Measurements from ENCODE around the gene UBAP1L.

DNA sequence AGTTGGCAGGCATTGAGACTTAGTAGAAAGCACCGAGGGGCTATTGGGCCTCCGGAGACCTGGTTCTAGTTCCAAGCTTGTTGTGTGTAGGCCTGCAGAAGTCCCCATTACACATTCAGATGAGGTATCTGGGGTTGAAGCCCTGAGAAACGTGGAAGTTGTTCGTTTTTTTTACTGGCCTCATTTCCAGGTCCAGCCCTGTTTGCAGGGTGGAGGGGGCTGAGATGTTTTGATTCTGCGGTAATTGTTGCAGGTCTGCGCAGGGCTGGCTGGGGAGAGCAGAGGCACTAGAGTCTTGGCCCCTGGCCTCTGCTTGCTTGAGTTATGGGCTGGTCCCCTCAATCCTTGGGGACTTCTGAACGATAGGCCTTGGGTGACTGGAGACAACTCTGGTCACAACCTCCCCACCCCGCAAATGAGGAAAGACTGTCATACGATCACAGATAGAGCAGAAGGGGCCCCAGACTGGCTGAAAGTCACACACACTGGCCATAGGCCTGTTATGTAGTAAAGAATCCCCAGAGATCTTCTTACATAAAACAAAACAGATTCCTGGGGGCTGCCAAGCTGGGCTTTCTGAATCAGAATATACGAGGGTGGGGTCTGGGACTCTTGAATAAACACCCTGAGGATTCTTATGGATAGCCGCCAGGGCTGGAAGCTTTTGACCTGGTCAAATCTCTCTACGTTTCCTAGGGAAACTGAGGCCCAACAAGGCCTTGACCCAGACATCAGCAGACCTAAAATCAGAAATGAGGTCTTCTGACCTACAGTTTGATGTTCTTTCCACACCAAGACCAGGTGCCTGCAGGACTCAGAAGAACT lies 22.8 kb downstream of the UBAP1L start:
- TF ChIP-seq POLR2A (IDR thresholded peaks at IDR 0.05; ENCODE audit: low read length) (no peak), GATA1 (IDR thresholded peaks at IDR 0.05; ENCODE audit: low read depth, low read length) (no peak)
